GM19023 (cell line): ENCODE results near the gene MAPKBP1.

Experiments
- ATAC-seq: cut with Tn5 transposase; IDR thresholded peaks from one replicate; pipeline ENCODE4 v1.9.1; 2021; ENCODE audit warnings: mild to moderate bottlenecking, moderate library complexity; ENCODE audit not compliant: unreplicated experiment

Gene MAPKBP1

GRCh38 chr15:41806291-41807181 lies 32.3 kb downstream of the MAPKBP1 start:
- ATAC-seq = no peak

GRCh38 chr15:41809121-41809520 lies 34.8 kb downstream of the MAPKBP1 start:
- ATAC-seq = no peak

GRCh38 chr15:41809526-41810220 lies 35.4 kb downstream of the MAPKBP1 start:
- no peak for ATAC-seq

- ATAC-seq = no peak
These were observed 36.6 kb downstream of the MAPKBP1 start for GRCh38 chr15:41810651-41811431.

- no peak for ATAC-seq
These were observed 37.3 kb downstream of the MAPKBP1 start for GRCh38 chr15:41811432-41812195.

GRCh38 chr15:41812820-41813375 lies 38.6 kb downstream of the MAPKBP1 start:
- no peak for ATAC-seq

- no peak for ATAC-seq
These were observed 39.1 kb downstream of the MAPKBP1 start for GRCh38 chr15:41813426-41813825.

GRCh38 chr15:41814534-41814933 lies 40.2 kb downstream of the MAPKBP1 start:
- no peak for ATAC-seq

GRCh38 chr15:41816788-41817187 lies 42.5 kb downstream of the MAPKBP1 start:
- no peak for ATAC-seq

GRCh38 chr15:41817327-41817726 lies 43.0 kb downstream of the MAPKBP1 start:
- ATAC-seq = no peak

GRCh38 chr15:41817781-41818180 lies 43.5 kb downstream of the MAPKBP1 start:
- no peak for ATAC-seq

- no peak for ATAC-seq
These were observed 45.3 kb downstream of the MAPKBP1 start for GRCh38 chr15:41819455-41820050.

- ATAC-seq = no peak
These were observed 46.6 kb downstream of the MAPKBP1 start for GRCh38 chr15:41820791-41821423.

- no peak for ATAC-seq
These were observed 47.5 kb downstream of the MAPKBP1 start for GRCh38 chr15:41821831-41822230.

GRCh38 chr15:41822471-41822870 lies 48.2 kb downstream of the MAPKBP1 start:
- ATAC-seq = no peak

GRCh38 chr15:41822957-41823356 lies 48.7 kb downstream of the MAPKBP1 start:
- no peak for ATAC-seq

GRCh38 chr15:41823502-41823901 lies 49.2 kb downstream of the MAPKBP1 start:
- no peak for ATAC-seq

GRCh38 chr15:41824062-41824745 lies 49.9 kb downstream of the MAPKBP1 start:
- ATAC-seq = no peak

- ATAC-seq = no peak
These were observed 50.9 kb downstream of the MAPKBP1 start for GRCh38 chr15:41825145-41825544.
